ENCODE measurements around the gene PPP2R5C.
"Not testable (repeated sequence)": the region's sequence is repeated elsewhere in the genome, so short reads cannot be mapped to it uniquely, and the experiment has no call there.

PPP2R5C gene

DNA sequence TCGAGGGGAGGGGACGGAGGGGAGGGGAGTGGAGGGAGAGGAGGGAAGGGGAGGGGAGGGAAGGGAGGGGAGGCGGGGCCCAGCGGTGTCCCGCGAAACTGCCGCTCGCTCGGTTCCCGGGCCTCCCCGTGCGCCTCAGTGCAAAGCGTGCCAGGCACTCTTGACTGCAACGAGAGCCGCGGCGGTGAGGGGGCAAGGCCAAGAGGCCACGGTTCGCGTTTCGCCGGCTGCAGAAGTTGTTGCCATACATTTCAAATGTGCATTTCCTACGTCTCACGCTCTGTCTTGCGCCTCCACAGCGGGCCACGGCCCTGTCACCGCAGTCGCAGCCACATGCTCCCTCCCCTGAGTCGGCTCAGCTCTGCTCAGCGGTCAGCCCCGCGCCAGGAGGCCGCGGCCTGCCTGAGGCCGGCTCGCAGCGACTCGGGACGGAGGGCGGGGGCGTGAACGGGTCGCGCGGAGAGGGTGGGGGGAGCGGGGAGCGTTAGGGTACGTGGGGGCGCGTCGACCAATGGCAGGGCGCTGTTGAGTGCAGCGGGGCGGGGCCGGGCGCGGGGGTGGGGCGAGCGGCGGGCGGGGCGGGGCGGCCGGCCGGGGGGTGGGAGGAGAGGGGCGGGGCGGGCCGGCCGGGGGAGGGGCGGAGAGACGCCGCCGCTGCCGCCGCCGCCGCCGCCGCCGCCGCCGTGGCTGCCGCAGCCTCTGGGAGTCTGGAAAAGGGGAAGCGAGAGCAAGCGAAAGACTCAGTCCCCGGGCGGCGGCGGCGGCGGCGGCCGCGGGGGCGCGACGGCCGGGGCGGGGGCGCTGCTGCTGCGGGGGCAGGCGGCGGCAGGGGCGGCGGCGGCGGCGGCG lies at the start of gene PPP2R5C:
Gene PPP2R5C, plus strand, starts transcription at position 678 of the 849 bp plus-strand sequence. CDS start 185 bp downstream, outside the sequence.
- peak; percentile 21 for DNase-seq (ENCODE audit: low read depth)

DNA sequence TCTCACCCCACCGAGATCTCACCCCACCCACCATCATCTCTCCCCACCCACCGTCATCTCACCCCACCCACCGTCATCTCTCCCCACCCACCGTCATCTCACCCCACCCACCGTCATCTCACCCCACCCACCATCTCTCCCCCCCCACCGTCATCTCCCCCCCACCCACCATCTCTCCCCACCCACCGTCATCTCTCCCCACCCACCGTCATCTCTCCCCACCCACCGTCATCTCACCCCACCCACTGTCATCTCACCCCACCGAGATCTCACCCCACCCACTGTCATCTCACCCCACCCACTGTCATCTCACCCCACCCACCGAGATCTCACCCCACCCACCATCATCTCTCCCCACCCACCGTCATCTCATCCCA lies 49.7 kb upstream of the PPP2R5C start:
- DNase-seq (ENCODE audit: low read depth): not testable (repeated sequence)

DNA sequence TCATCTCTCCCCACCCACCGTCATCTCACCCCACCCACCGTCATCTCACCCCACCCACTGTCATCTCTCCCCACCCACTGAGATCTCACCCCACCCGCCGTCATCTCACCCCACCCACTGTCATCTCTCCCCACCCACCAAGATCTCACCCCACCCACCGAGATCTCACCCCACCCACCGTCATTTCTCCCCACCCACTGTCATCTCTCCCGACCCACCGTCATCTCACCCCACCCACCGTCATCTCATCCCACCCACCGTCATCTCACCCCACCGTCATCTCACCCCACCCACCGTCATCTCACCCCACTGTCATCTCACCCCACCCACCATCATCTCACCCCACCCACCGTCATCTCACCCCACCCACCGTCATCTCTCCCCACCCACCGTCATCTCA lies 49.2 kb upstream of the PPP2R5C start:
- not testable (repeated sequence) for DNase-seq (ENCODE audit: low read depth)

DNA sequence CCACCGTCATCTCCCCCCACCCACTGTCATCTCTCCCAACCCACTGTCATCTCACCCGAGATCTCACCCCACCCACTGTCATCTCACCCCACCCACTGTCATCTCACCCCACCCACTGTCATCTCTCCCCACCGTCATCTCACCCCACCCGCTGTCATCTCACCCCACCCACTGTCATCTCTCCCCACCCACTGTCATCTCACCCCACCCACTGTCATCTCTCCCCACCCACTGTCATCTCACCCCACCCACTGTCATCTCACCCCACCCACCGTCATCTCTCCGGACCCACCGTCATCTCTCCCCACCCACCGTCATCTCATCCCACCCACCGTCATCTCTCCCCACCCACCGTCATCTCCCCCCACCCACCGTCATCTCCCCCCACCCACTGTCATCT lies 48.4 kb upstream of the PPP2R5C start:
- DNase-seq (ENCODE audit: low read depth): not testable (repeated sequence)

DNA sequence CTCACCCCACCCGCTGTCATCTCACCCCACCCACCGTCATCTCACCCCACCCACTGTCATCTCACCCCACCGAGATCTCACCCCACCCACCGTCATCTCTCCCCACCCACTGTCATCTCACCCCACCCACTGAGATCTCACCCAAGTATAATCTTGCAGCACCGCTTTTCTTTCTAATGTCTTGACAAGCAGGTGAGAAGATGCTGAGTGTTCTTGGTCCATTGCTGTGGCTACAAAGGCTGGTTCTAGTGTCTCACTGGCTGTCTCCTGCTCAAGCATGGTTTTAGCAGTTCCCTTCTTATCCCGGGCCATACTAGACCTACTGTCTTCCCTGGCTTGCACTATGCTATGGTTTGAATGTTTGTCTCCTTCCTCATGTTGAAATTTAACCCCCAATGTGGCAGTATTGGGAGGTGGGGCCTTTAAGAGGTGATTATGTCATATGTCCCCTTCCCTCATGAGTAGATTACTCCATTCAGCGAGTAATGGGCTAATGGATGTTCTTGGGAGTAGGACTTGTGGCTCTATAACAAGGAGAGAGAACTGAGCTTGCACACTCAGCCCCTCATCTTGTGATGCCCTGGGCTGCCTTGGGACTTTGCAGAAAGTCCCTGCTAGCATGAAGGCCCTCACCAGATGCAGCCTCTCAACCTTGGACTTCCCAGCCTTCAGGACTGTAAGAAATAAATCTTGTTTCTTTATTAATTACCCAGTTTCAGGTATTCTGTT lies 47.7 kb upstream of the PPP2R5C start:
- no peak for DNase-seq (ENCODE audit: low read depth)

DNA sequence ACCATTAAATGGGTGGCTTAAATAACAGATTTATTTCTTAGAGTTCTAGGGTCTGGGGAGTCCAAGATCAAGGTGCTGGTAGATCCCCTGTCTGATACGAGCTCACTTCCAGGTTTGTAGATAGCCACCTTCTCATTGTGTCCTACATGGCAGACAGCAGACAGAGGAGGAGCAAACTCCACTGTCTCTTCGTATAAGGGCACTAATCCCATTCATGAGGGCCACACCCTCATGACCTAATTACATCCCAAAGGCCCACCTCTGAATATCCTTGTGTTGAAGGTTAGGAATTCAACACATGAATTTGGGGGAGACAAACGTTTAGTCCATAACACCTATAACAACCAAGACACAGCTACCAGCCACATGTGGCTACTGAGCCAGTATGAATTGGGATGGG lies 47.1 kb upstream of the PPP2R5C start:
- no peak for DNase-seq (ENCODE audit: low read depth)

DNA sequence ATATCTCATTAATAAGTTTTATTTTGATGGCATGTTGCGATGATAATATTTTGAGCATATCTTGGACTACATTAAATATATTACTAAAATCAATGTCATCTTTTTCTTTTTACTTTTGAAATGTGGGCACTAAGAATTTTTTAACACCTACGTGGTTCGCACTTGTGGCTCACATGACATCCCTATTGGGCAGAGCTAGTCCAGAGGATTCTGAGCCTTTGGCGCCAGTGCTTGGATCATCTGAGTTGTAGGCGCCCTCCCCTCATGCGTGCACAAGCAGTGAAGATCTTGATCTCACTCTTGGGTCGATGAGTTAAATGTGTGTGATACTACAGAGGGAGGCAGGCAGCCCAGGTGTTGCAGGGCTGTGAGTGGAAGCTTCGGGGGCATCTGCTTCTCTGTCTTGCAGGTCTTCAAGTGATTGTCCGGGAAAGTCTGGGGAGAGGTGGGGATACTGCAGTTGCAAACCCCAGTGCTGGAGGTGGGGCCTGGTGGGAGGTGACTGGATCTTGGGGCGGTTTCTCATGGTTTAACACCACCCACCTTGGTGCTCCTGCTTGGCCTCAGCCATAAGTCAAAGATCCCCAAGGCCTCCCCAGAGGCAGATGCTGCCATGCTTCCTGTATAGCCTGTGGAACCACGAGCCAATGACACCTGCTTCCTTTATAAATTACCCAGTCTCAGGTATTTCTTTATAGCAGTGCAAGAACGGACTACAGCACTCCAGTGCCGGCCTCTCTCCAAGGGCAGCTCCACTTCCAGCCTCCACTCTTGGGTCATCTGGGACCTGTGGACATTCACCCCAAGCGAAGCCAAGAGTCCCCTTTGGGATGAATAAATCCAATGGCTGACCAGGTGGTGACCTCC lies 46.1 kb upstream of the PPP2R5C start:
- no peak for DNase-seq (ENCODE audit: low read depth)

DNA sequence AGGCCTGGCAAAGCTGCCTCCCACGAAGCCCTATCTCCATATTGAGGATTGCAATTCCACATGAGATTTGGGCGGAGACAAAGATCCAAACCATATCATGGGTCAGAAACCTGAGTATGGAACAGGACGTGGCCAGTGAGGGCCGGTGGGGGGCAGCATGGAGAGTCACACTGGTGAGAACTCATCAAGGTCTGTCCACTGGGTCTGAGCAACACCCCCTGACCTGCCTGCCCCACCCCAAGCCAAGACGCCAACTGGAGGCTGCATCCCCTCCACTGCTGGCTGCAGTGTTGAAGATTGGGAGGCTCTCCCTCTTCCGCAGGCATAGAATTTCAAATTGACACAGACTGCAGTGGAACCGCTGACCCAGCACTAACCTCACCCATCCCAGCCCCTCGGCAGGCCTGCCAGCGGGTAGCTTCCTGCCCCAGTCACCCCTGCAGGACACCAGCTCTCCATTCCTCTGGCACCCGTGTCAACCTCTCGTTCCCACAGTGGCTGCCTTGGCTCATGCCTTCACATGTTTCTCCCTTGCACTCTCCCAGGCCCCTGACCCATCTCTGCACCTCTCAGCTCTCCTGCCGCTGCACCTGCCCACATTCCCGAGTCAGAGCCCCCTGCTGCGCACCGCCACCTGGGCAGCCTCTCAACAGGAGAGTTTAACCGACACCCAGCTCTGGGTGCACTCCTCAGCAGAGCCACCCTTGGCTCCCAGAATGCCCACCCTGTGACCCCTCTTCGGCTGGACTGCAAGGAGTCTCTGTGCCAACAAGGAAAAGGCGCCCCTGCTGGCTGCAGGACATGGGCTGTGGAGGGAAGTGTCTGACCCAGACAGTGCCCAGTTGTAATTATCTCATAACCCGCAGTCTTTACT lies 45.2 kb upstream of the PPP2R5C start:
- DNase-seq (ENCODE audit: low read depth): no peak

DNA sequence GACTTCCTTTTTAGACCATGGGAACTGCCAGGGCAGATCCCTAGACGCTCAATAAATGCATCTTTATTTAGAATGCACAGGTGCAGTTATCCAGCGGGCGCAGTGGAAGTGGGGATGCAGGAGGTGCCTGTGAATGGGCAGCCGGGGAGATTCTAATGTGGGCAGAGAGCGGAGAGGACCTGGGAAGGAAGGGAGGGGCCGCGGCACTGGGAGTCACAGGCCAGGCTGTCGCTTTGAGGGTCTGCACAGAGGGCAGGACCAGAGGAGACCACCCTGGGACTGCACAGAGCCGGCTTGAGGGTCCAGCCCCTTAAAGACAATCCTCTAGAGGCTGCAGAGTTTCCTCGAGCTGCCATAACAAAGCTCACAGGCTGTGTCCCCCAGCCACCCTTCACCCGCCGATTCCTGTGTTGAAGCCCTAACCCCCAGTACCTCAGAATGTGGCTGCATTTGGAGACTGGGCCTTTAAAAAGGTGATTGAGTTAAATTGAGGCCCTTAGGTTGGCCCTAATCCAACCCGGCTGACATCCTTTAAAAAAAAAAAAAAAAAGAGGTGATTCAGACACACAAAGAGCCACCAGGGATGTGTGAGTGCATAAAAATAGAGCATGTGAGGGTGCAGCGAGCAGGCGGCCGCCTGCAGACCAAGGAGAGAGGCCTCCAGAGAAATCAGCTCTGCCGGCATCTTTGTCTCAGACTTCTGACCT lies 44.4 kb upstream of the PPP2R5C start:
- DNase-seq (ENCODE audit: low read depth): no peak

DNA sequence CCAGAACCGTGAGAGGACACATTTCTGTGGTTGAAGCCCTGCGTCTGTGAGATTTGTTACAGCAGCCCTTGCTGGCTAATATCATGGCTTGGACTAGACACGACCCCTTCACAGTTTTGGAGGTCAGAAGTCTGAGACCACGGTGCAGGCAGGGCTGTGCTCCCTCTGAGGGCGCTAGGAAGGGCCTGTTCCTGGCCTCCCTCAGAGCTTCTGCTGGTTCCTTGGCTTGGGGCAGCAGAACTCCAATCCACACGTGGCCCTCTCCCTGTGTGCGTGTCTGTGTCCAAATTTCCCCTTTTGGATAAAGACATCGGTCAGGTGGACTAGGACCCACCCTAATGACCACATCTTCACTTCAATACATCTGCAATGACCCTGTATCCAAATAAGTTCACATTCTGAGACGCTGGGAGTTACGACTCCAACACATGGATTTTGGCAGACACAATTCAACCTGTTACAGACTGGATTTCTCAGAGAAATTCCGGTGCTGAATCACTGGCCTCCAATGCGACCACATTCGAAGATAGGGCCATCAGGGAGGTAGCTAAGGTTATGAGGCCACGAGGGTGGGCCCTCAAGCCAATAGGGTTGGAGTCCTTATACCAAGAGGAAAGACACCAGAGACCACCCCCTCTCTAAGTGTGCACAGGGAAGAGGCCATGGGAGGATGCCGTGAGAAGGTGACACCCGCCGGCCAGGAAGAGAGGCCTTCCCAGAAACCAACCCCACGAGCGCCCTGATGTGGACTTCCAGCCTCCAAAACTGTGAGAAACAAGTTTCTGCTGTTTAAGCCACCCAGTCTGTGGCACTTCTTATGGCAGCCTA lies 43.6 kb upstream of the PPP2R5C start:
- DNase-seq (ENCODE audit: low read depth): no peak

DNA sequence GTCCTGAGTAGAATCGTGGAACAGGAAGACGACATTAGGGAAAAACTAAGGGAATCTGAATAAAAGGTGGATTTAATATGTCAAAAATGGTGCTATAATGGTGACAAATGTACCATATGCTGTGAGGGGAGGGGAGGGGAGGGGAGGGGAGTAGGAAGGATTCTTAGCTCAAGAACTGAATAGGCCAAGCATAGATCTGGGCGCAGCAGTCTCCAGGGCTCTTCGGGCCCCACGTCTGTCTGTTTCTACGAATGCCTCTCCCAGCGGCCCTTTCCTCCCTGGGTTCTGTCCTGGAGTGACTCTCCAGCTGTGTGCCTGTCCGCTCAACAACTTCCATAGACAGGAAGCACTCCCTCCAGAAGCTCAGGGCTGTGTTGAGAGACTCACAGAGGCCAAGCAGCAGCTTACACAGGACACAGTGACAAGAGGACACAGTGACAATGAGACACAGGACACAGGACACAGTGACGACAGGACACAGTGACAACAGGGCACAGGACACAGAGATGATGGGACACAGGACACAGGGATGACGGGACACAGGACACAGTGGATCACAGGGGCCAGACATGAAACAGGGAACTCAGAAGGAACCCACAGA lies 42.4 kb upstream of the PPP2R5C start:
- DNase-seq (ENCODE audit: low read depth): no peak

DNA sequence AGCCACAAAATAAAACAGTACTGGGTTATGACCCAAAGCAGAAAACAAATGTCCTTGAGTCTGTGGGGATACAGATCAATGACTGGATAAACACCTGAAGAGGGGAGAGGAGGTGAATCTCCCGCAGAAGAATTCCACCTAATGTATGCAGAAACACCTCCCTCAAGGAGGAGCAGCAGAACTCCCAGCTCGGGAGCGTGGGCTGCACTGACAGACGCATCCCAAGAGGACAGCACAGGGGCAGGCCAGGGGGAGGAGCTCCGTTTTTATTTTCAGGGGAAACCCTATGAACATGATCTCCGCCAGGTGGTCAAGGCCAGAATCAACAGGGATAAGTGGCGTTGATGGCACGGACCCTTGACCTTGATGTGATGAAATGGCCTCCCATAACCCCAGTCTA lies 41.8 kb upstream of the PPP2R5C start:
- DNase-seq (ENCODE audit: low read depth): no peak

DNA sequence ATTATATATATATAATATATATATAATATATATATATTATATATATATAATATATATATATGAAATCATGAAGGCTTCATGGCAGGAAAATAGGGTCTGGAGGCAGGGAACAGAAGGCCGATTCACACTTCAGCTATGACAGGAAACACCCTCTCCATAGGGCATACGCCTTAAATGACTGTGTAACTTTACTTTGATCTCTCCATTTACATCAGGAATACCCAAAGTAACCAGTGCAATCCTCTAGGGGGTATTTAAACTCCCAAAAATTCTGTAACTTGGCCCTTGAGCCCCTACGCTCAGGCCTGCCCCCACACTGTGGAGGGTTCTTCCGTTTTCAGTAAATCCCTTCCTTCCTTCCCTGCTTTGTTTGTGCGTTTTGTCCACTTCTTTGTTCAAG lies 40.4 kb upstream of the PPP2R5C start:
- DNase-seq (ENCODE audit: low read depth): no peak

DNA sequence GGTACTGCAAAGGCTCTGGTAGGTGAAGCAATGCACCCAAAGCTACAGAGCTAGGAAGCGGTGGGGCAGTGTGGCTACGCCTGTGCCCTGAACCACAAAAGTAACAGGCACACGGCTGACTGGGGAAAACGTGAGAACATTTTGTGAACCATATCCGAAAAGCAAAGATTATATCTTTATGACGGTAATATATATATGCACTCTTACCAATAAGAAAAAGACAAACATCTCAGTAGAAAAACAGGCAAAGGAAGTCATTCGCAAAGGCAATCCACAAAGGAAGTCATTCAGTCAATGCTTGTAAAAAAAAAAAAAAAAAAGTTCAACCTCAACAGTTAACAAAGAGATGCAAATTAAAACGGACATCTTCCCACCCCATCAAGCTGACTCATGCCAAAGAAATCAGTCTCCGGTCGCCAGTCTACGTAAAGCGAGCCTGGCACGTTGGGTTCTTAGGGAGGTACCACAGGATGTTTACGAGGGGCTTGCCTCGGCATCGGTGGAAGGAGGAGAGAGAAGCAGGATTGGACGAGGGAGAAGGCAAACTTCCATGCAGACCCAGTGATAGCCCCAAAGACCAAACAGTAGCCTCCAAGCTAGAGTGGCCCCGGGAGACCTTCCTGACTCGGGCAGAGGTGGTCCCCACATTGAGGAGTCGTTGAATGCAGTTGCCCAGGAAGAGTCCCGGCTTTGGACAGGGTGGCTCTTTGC lies 39.4 kb upstream of the PPP2R5C start:
- DNase-seq (ENCODE audit: low read depth): peak; percentile 16

DNA sequence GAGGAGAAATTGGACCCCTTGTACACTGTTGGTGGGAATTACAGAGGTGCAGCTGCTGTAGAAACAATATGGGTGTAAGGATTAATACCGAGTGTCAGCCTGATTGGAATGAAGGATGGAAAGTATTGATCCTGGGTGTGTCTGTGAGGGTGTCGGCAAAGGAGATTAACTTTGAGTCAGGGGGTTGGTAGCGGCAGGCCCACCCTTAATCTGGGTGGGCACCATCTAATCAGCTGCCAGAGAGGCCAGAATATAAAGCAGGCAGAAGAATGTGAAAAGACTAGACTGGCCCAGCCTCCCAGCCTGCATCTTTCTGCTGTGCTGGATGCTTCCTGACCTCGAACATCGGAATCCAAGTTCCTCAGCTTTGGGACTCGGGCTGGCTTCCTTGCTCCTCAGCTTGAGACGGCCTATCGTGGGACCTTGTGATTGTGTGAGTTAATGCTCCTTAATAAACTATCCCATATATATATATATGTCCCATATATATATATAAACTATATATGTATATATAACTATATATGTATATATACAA lies 38.4 kb upstream of the PPP2R5C start:
- no peak for DNase-seq (ENCODE audit: low read depth)

DNA sequence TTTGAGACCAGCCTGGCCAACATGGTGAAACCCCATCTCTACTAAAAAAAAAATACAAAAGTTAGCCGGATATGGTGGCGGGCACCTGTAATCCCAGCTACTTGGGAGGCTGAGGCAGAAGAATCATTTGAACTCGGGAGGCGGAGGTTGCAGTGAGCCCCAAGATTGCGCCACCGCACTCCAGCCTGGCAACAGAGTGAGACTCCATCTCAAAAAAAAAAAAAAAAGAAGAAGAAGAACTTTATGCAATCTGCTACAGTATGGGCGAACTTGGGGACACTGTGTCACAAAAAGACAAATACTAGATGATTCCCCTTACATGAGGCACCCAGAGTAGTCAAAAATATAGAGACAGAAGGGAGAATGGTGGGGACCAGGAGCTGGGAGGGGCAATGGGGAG lies 35.9 kb upstream of the PPP2R5C start:
- not testable (repeated sequence) for DNase-seq (ENCODE audit: low read depth)

DNA sequence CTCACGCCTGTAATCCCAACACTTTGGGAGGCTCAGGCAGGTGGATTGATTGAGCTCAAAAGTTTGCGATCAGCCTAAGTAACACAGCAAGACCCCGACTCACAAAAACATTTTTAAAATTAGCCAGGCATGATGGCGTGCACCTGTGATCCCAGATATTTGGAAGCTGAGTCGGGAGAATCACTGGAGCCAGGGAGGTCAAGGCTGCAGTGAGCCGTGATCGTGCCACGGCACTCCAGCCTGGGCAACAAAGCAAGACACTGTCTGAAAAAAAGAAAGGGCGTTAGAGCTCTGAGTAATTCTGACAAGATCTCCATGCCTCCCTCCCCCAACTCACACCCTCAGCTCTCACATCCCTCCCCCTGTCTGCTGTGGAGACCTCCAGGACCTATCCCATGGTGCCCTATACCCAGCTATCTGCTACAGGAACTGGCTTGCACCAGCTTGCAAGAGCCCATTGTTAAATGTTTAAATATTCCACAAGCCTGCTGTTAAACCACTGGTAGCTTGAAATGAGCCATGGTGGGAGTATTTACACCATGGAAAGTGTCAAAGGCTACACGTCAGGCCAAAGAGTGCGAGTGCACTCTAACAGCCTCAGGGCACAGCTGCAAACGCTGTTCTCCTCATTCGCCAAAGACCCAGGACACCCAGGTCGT lies 35.1 kb upstream of the PPP2R5C start:
- DNase-seq (ENCODE audit: low read depth): no peak

DNA sequence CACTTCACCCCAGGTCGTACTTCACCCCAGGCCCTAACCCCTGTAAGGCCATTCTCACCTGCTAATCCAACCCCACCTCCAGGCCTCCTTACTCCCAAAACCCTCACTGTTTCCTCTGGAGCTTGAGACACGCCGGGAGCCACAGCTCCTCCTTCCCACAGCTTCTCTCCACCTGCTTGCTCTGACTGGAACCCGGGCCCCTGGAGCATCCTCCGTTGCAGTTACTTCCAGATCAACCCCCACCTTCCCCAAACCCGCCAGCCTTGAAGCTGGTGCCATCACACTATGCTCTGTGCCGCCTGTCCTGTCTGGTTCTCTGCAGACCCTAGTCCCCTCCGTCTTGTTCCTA lies 34.6 kb upstream of the PPP2R5C start:
- DNase-seq (ENCODE audit: low read depth): no peak

Measured in GM04503 (cell line).